HUDEP-2 (cell line): ENCODE results near the gene CACNA2D1.
A peak's percentile ranks its signal among the peaks of the same experiment; 100 is the strongest.

Source experiments
- DNase-seq, 76 experiments: peaks; one replicate each; lab custom pipeline; 2025; ENCODE audit not compliant: unreplicated experiment in 76 of 76; lab: John Stamatoyannopoulos, UW

The CACNA2D1 gene

DNA sequence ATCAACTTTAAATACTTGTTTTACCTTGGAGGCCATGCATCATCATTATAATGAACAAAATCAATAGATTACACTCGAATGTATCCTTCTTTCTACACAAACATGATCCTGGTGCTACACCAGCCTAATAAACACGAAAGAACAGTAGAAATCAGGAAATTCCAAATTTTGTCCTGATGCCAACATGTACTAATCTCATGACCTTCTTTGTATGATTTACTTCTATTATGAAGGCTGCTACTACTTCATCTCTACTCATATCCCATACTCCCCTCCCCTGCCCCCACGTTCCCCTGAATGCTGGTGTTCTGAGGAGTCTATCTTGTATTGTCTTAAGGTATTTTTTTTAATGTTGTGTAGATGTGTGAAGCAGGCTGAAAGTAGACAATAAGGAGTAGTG is 315.0 kb downstream of the CACNA2D1 start:
- DNase-seq, result no peak

GRCh38 chr7:82126576-82126975 is 317.0 kb downstream of the CACNA2D1 start:
- no peak for DNase-seq

DNA sequence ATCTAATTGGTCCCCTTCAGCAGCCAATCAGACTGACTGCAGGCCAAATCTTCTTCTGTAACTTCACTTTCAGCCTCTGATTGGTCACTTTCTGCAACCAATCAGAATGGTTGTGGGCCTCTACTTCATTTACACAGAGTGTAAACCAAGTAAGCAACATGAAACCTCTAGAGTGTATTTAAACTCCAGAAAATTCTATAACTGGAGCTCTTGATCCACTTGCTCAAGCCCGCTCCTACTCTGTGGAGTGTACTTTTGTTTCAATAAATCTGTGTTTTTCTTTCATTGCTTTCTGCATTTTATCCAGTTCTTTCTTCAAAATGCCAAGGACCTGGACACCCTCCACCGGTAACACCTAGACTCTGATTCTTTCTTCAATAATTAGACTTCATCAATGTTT is 319.1 kb downstream of the CACNA2D1 start:
- DNase-seq, result no peak

DNA sequence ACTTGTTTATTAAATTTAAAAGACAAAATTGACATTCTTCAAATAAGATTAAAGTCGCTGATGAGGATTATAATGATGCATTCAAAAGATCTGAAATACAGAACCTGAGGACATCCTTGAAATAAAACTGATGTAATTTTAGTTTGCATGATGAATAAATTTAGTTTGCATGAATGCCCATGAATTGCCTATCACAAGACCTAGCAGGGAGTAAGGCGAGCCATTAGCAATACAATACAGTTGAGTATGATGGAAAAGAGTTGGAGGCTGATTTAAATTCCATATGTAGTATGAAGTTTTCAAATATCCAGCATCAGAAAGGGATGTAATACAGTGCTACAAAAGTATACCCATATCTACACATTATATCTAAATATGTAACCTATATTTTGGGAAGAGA is 321.3 kb downstream of the CACNA2D1 start:
- DNase-seq, result no peak

DNA sequence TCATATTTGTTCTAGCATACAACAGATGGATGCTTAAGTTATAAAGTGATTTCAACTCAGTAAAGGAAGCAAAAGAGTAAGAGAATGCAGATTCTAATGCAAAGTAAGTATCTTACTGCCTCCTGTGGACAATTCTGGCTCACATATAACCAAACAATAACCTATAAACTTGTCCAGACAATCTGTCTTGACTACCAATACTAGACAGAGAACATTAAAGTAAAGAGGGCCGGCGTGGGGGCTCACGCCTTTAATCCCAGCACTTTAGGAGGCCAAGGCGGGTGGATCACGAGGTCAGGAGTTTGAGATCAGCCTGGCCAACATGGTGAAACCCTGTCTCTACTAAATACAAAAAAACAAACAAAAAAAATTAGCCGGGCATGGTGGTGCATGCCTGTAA is 329.3 kb downstream of the CACNA2D1 start:
- no peak for DNase-seq

DNA sequence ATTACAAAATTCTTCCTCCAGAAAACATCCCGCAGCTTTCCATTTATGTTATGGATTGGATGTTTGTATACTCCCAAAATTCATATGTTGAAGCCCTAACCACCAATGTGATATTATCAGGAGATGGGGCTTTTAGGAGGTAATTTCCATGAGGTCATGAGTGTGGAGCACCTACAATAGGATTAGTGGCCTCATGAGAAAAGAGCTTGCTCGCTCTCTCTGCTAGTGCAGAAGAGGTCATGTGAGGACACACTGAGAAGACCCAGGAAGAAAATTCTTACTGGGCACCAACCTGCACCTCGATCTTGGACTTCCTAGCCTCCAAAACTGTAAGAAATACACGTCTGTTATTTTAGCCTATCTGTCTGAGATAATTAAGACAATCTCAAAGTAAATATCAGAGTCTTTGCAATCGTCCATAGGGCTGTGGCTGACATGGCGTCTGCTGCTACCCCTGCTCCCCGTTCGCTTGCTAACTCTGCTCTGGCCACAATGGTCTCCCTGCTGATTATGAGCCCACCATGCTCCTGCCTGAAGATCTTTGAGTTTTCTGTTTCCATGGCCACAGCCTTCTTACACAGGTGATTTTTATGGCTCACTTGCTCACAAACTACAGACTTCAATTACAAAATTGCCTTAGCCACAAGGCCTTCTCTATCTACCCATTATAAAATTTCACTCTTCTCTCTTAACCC is 333.3 kb downstream of the CACNA2D1 start:
- no peak for DNase-seq

- no peak for DNase-seq
Measured at GRCh38 chr7:82109288-82109687, 334.3 kb downstream of the CACNA2D1 start.

GRCh38 chr7:82106201-82106600 is 337.4 kb downstream of the CACNA2D1 start:
- DNase-seq, result no peak

GRCh38 chr7:82105463-82105862 is 338.1 kb downstream of the CACNA2D1 start:
- peak in 9 of 76 experiments; percentile 2 to 49 (median 26) for DNase-seq

DNA sequence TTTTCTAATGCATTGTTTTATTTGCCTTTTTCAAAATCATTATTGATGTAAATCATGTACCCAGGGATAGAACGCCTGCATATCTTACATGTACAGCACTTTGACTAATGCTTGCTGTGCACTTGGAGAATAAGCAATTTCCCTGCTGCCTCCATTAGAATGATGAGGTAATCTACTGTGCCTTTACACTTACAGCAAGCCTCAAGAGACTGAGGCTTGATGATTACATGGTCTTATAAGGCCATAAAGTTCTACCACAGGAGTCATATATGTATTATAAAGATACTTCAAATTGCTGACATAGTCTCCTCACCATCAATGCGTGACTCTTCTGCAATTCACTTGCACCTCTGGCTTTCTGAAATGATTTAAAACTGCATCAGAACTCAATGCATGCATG is 345.2 kb downstream of the CACNA2D1 start:
- no peak for DNase-seq

DNA sequence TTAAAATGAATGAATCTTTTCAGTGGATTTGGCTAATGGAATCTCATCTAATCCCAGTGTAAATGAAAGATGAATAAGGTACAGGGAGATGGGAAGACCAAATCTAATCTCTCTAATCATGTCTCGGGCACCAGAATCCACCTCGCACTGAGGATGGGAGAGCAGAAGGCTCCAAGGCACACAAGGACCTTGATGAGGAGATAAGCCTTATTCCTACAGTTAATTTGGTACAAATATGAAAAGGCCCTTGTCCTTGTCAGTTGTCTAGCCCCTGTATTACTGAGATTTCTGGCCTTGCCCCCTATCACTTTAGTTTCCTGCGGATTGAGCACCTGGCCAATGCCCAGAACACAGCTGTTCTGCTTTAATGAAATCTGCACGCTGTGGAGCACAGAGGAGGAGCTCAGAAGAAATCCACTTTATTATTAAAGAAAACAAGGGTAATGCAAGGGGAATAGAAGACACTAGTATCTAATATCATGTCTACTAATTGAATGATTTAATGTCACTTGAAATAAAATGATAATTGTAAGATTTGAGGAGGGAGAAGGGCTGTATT is 352.4 kb downstream of the CACNA2D1 start:
- DNase-seq, result no peak

GRCh38 chr7:82087099-82087498 is 356.5 kb downstream of the CACNA2D1 start:
- no peak for DNase-seq

DNA sequence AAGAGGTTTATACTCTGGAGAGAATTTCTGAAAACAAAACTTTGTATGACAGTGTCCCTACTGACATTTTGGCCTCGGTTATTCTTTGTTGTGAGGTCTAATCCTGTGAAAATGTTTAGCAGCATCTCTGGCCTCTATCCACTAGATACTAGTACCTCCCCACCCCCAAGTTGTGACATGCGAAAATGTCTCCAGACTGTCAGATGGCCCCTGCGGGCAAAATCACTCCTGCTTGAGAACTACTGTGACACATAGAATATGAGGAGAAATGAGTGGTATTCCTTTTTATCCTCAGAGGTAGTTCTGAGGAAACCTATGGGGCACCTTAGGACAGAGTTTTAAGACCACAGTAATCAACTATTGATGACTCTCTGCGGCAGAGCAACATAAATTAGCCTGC is 358.5 kb downstream of the CACNA2D1 start:
- DNase-seq, result no peak

DNA sequence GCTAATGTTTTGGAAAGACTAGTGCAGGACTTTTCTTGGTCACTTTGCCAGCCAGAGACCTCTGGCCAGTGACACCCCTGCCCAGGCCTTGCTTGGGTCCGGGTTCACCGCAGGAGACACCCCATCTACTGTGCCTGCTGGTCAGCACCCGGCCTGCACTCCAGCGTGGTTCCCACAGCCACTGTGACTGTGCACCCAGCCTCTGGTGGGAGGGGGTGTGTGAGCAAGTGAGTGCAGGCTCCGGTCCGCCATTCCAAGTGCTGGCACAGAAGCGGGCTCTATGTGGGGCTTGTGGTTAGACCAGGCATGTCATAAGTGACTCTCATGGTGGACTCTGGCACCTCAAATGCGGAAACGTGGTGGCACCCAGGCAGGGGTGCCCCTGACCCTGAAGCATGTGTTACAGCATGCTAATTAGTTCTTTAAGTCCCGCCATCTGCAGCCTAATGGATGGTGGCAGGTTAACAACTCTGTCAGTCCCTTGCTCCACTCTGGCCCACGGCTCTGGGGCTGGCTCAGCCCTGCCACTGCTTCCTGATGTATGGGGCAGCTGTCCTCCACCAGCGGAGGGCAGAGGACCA is 361.8 kb downstream of the CACNA2D1 start:
- DNase-seq, result no peak

DNA sequence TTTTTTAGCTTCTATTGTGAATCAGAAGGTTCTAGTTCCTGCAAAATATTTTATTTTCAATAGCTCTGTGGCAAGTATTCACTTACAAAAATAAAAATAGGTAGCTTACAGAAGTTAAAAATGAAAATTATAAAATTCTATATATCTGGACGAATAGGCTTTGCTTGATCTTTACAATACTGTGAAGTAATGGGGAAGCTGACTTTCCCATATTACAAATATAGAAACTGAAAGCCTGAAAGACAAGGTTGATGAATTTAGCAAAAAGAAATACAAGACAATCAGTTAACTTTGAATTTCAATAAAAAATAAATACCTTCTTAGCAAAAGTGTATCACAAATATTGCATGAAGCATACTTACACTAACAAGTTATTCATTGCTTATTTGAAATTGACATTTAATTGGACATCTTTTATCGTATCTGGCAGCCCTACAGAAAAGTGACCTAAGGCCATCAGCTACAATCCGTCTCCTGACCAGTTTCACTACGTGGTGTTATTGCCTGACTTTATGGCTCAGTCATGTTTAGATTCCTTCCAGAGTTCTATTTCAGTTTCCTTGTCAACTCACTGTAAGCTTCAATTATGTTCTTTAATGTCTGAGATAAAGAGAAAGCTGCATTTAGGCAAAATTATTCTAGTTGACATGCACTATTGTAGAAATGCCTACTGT is 363.2 kb downstream of the CACNA2D1 start:
- no peak for DNase-seq

DNA sequence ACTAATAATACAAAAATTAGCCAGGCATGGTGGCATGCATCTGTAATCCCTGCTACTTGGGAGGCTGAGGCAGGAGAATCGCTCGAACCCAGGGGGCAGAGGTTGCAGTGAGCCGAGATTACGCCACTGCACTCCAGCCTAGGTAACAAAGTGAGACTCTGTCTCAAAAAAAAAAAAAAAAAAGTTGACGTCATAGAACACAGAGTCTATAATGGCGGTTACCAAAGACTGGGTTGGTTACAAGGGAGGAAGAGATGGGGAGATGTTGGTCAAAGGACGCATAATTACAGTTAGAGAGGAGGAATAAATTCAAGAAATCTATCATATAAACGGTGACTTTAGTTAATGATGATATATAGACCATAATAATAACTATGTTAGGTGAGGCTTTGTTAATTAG is 364.1 kb downstream of the CACNA2D1 start:
- DNase-seq, result no peak

- DNase-seq, result no peak
Measured at GRCh38 chr7:82078807-82079206, 364.8 kb downstream of the CACNA2D1 start.

- DNase-seq, result no peak
Measured at GRCh38 chr7:82071468-82071867, 372.1 kb downstream of the CACNA2D1 start.

- no peak for DNase-seq
Measured at GRCh38 chr7:82067628-82068264, 375.8 kb downstream of the CACNA2D1 start.

- DNase-seq, result peak in 29 of 76 experiments; percentile 4 to 75 (median 25)
Measured at GRCh38 chr7:82057476-82057875, 386.1 kb downstream of the CACNA2D1 start.

- peak in 13 of 76 experiments; percentile 3 to 49 (median 13) for DNase-seq
Measured at GRCh38 chr7:82056282-82056681, 387.3 kb downstream of the CACNA2D1 start.
